Measurements from ENCODE around the gene FBXO15. TPM values are rescaled to one million over a fixed set of nuclear protein-coding genes. Genes with fewer than 3 reads are reported as not detected.

Gene FBXO15
- total RNA-seq, 1 experiment from 2014 or later, result 0.39 TPM

- no CpG with 5 or more reads among the region's 3 CpGs for WGBS (ENCODE audit: extremely low coverage, insufficient read length, low lambda C conversion rate)
- no peak overlapping the region for H3K27ac ChIP-seq (ENCODE audit: insufficient read length, low read depth, low read length)
- H3K79me1 ChIP-seq (ENCODE audit: insufficient read depth, low read depth, low read length, poor library complexity, severe bottlenecking), result no peaks in the 10 kb centered on the region
- no peaks in the 10 kb centered on the region for H3K79me2 ChIP-seq (ENCODE audit: insufficient read depth, low read length)
- no peaks in the 10 kb centered on the region for H3K23me2 ChIP-seq (ENCODE audit: insufficient read length, low read depth, low read length, poor library complexity, severe bottlenecking)
- no peak overlapping the region for H2BK5ac ChIP-seq (ENCODE audit: insufficient read length, low read length)
- no peak overlapping the region for H3K9ac ChIP-seq (ENCODE audit: extremely low read depth, insufficient read length, low read length)
- no peaks in the 10 kb centered on the region for H3K36me3 Mint-ChIP-seq (ENCODE audit: insufficient read depth in 1 of 3, low read depth in 3 of 3)
- H2BK20ac ChIP-seq (ENCODE audit: low read depth, low read length, poor library complexity, severe bottlenecking), result no peak overlapping the region
- no peaks in the 10 kb centered on the region for H3K4me1 ChIP-seq (ENCODE audit: insufficient read depth, low read length)
- no peak overlapping the region for H4K91ac ChIP-seq (ENCODE audit: insufficient read length, low read depth, low read length)
- H3K18ac ChIP-seq (ENCODE audit: insufficient read length, low read depth, low read length), result no peak overlapping the region
- H3T11ph ChIP-seq (ENCODE audit: low read length), result no peak overlapping the region
- no peak overlapping the region for H4K8ac ChIP-seq (replicated peaks; ENCODE audit: insufficient read length, low read depth, low read length)
- no peak overlapping the region for H4K5ac ChIP-seq (ENCODE audit: insufficient read length, low read depth, low read length)
- H3K4me3 Mint-ChIP-seq, result no peak overlapping the region
- H2BK12ac ChIP-seq (ENCODE audit: insufficient read length, low read depth, low read length), result no peak overlapping the region
- no peak overlapping the region for H2AFZ ChIP-seq (ENCODE audit: low read length)
- no peaks in the 10 kb centered on the region for H3K9me3 ChIP-seq (ENCODE audit: control insufficient read depth, low read depth, low read length)
- H3K27me3 ChIP-seq (ENCODE audit: insufficient read depth, low read length), result no peaks in the 10 kb centered on the region
- no peaks in the 10 kb centered on the region for H4K20me1 ChIP-seq (ENCODE audit: control insufficient read depth, insufficient read depth, insufficient read length)
- no peak overlapping the region for H3K56ac ChIP-seq (ENCODE audit: insufficient read length, low read depth, low read length)
- no peak for TF ChIP-seq CTCF (conservative IDR thresholded peaks at IDR 0.05)
- no peak overlapping the region for H3K14ac ChIP-seq (ENCODE audit: insufficient read depth, low read length)
- no peak for DNase-seq
- H2BK15ac ChIP-seq (ENCODE audit: low read depth, low read length), result no peak overlapping the region
- no peaks in the 10 kb centered on the region for H3K9me3 Mint-ChIP-seq
- H3K4me2 ChIP-seq (ENCODE audit: insufficient read depth, insufficient read length, low read length), result no peak overlapping the region
- no peak overlapping the region for H3K27ac Mint-ChIP-seq
- peaks cover 9 to 13% of the 10 kb centered on the region in 2 experiments for H3K4me1 Mint-ChIP-seq
- H3K4ac ChIP-seq (ENCODE audit: low read depth, low read length), result no peak overlapping the region
- no peak overlapping the region for H2AK5ac ChIP-seq (ENCODE audit: insufficient read length, low read length)
- no peaks in the 10 kb centered on the region for H3K27me3 Mint-ChIP-seq (ENCODE audit: low read depth)
- no peak overlapping the region for H3K23ac ChIP-seq (ENCODE audit: insufficient read length, low read depth, low read length)
- H2BK120ac ChIP-seq (ENCODE audit: low read depth, low read length, poor library complexity, severe bottlenecking), result no peak overlapping the region
These were observed 15.4 kb downstream of the FBXO15 start for GRCh38 chr18:74132201-74132600.

All from H9 (cell line).